Tibial nerve (tissue), 4 donors: Measurements from ENCODE around the gene ATP2A1. TPM values are rescaled to one million over a fixed set of nuclear protein-coding genes. Genes with fewer than 3 reads are reported as not detected.

Source experiments
- DNase-seq, 2 donors: peaks; one replicate each; pipeline ENCODE4 v3.0.0-alpha.2; 2019; ENCODE audit warnings: low spot score in 2 of 2
- H3K27ac ChIP-seq, 4 donors: fragments of 200-600 bp; sonication (generic) in 3 of 4; one replicate each; pipeline ENCODE4 v1.5.1; 2017 to 2019; ENCODE audit warnings: mild to moderate bottlenecking in 1 of 4
- H3K27me3 ChIP-seq, 2 donors: fragments of 200-600 bp; sonication (generic) in 1 of 2; one replicate each; pipeline versions ENCODE4 v1.5.1 to v1.6.0; 2017 to 2019
- H3K36me3 ChIP-seq, 3 donors: fragments of 200-600 bp; sonication (generic); one replicate each; pipeline ENCODE4 v1.5.1; 2018 to 2019
- H3K4me1 ChIP-seq, 4 donors: fragments of 200-600 bp; sonication (generic) in 3 of 4; one replicate each; pipeline ENCODE4 v1.5.1; 2017 to 2019
- H3K4me3 ChIP-seq, 4 donors: fragments of 200-600 bp; sonication (generic) in 3 of 4; one replicate each; pipeline ENCODE4 v1.5.1; 2017 to 2019; ENCODE audit warnings: mild to moderate bottlenecking in 1 of 4, moderate library complexity in 1 of 4
- H3K9me3 ChIP-seq, 4 donors: fragments of 200-600 bp; sonication (generic) in 3 of 4; one replicate each; pipeline ENCODE4 v1.5.1; 2017 to 2019
- EP300 ChIP-seq, 2 donors: sonication (generic); formaldehyde crosslinking; IDR thresholded peaks; one replicate each; pipeline ENCODE4 v1.6.1; 2017; ENCODE audit warnings: antibody characterized with exemption in 2 of 2, mild to moderate bottlenecking in 1 of 2
- POLR2A ChIP-seq, 2 donors: fragments of 450-650 bp; IDR thresholded peaks; one replicate each; pipeline ENCODE4 v1.6.1; 2017; ENCODE audit warnings: antibody characterized with exemption in 2 of 2, mild to moderate bottlenecking in 2 of 2, moderate library complexity in 2 of 2
- WGBS, 2 donors: methylation state at CpG; one replicate each; pipeline ENCODE4 v1.1.5; 2018; 5-methylcytosine and 5-hydroxymethylcytosine counted together
- total RNA-seq, 4 donors: library from RNA; depleted of rRNA; stranded (reverse); fragments of >200 nt; gene quantifications; one replicate each; pipeline ENCODE4 v1.1.0, GENCODE V29; 2016
- TF ChIP-seq, protein P1 (sequence below), 5 experiments: fragments of 200-600 bp in 3 of 5; fragments of 450-650 bp in 2 of 5; sonication (generic) in 3 of 5; IDR thresholded peaks; one replicate each; pipeline ENCODE4 v1.5.1; 2016 to 2019; ENCODE audit warnings: antibody characterized with exemption in 5 of 5, mild to moderate bottlenecking in 3 of 5, moderate library complexity in 2 of 5

The ATP2A1 gene
- total RNA-seq, 4 donors from 2014 or later: 0.20 to 0.90 (median 0.21) TPM

DNA sequence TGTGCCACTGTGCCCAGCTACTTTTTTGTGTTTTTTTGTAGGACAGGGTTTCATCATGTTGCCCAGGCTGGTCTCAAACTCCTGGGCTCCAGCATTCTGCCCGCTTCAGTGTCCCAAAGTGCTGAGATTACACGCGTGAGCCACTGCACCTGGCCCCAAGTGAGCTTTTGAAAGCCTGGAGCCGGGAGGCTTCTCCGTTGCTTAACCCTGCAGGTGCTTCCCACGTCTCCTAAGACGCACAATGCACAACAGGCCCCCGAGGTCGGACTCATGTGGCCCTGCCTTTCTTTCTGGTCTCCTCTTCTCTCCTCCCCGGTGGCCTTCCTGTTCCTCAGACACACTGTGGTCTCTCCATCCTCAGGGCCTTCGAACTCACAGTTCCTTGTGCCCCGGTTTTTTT lies 34.3 kb downstream of the ATP2A1 start:
- DNase-seq: no peak
- 87 to 90% methylated on average over 12 of the region's 12 CpGs for WGBS, 2 donors
- Histone ChIP-seq H3K4me1 (no peaks in the 10 kb centered on the region), H3K4me3 (no peak overlapping the region), H3K27me3 (no peaks in the 10 kb centered on the region), H3K36me3 (peaks cover 0 to 84% (median 19%) of the 10 kb centered on the region in 3 donors), H3K9me3 (no peaks in the 10 kb centered on the region), H3K27ac (no peak overlapping the region)
- no peak for TF ChIP-seq POLR2A (IDR thresholded peaks at IDR 0.05)
- TF ChIP-seq, protein P1, sequence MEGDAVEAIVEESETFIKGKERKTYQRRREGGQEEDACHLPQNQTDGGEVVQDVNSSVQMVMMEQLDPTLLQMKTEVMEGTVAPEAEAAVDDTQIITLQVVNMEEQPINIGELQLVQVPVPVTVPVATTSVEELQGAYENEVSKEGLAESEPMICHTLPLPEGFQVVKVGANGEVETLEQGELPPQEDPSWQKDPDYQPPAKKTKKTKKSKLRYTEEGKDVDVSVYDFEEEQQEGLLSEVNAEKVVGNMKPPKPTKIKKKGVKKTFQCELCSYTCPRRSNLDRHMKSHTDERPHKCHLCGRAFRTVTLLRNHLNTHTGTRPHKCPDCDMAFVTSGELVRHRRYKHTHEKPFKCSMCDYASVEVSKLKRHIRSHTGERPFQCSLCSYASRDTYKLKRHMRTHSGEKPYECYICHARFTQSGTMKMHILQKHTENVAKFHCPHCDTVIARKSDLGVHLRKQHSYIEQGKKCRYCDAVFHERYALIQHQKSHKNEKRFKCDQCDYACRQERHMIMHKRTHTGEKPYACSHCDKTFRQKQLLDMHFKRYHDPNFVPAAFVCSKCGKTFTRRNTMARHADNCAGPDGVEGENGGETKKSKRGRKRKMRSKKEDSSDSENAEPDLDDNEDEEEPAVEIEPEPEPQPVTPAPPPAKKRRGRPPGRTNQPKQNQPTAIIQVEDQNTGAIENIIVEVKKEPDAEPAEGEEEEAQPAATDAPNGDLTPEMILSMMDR (IDR thresholded peaks at IDR 0.05): no peak
- no peak for TF ChIP-seq EP300 (IDR thresholded peaks at IDR 0.05)

DNA sequence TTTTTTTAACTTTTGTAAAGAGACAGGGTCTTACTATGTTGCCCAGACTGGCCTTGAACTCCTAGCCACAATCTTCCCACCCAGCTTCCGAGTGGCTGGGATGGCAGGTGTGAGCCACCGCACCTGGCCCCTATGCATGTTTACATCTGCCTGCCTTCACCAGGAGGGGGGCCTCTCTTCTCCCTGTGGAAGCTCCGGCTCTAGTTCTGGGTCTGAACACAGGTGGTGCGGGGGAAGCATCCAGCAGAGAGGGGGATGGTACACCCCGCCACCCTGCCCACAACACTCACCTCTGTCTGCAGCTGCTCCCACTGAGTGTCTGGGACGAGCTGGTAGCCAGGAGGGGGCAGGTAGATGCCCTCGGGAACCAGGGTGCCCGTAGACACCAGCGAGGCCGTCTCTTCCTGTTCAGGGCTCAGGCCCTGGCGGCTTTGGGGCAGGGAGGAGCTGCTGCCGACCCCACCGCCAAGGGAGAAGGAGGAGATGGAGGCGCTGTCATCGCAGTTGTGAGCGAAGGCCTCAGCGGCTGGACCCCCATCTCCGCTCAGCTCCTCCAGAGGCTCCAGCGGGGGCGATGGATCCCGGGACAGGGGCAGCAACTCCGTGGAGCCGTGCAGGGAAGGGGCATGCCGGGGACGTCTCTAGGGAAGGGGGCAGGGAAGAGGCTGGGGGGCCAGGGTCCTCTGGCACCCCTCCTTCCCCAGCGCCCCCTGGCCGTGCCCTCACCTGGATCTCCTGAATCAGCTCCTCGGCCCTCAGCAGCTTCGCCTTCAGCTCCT lies 35.8 kb downstream of the ATP2A1 start:
- no peaks in the 10 kb centered on the region for H3K4me1 ChIP-seq
- 92 to 95% methylated on average over 27 to 29 of the region's 29 CpGs for WGBS, 2 donors
- H3K27ac ChIP-seq: no peak overlapping the region
- peaks cover 0 to 82% (median 16%) of the 10 kb centered on the region in 3 donors for H3K36me3 ChIP-seq
- H3K27me3 ChIP-seq: no peaks in the 10 kb centered on the region
- TF ChIP-seq, protein P1 (IDR thresholded peaks at IDR 0.05): no peak
- TF ChIP-seq EP300 (IDR thresholded peaks at IDR 0.05) (no peak), POLR2A (IDR thresholded peaks at IDR 0.05) (no peak)
- DNase-seq: no peak
- H3K4me3 ChIP-seq: no peak overlapping the region
- H3K9me3 ChIP-seq: no peaks in the 10 kb centered on the region

DNA sequence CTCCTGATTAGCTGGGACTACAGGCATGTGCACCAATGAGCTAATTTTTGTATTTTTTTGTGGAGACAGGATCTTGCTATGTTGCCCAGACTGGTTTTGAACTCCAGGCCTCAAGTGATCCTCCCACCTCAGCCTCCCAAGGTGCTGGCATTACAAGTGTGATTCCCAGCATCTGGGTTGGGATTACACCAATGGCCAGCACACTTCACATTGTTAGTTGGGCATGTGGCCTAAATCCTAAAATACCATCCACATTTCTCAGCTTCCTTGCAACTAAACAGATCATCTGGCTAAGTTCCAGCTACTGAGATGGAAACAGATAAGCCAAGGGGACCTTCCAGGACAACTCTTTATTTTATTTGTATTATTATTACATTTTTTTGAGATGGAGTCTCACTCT lies 36.9 kb downstream of the ATP2A1 start:
- Histone ChIP-seq H3K4me1 (no peaks in the 10 kb centered on the region), H3K4me3 (no peak overlapping the region), H3K27ac (no peak overlapping the region), H3K36me3 (peaks cover 0 to 90% (median 16%) of the 10 kb centered on the region in 3 donors), H3K27me3 (no peaks in the 10 kb centered on the region), H3K9me3 (no peaks in the 10 kb centered on the region)
- no peak for DNase-seq
- no peak for TF ChIP-seq EP300 (IDR thresholded peaks at IDR 0.05)
- TF ChIP-seq, protein P1 (IDR thresholded peaks at IDR 0.05): no peak
- no peak for TF ChIP-seq POLR2A (IDR thresholded peaks at IDR 0.05)

DNA sequence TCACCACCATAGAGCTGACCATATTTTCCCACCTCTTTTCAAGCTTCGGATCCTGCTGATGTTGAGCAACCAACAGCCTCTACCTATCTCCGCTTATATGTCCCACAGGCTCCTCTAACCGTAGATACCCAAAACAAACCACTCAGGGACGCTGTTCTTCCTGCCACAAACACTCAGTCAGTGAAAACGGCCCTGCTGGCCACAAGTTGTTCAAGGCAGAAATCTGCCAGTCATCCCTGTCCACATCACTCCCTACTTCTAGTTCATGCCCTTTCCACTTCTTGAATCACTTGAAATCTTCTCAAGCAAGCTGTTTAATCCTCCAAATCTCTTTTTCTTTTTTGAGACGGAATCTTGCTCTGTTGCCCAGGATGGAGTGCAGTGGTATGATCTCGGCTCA lies 38.8 kb downstream of the ATP2A1 start:
- DNase-seq: no peak
- Histone ChIP-seq H3K9me3 (no peaks in the 10 kb centered on the region), H3K36me3 (peaks cover 0 to 79% (median 16%) of the 10 kb centered on the region in 3 donors), H3K4me3 (no peak overlapping the region), H3K27ac (no peak overlapping the region), H3K4me1 (no peaks in the 10 kb centered on the region), H3K27me3 (no peaks in the 10 kb centered on the region)
- 90 to 92% methylated on average over 7 of the region's 7 CpGs for WGBS, 2 donors
- no peak for TF ChIP-seq EP300 (IDR thresholded peaks at IDR 0.05)
- no peak for TF ChIP-seq POLR2A (IDR thresholded peaks at IDR 0.05)
- TF ChIP-seq, protein P1 (IDR thresholded peaks at IDR 0.05): no peak

DNA sequence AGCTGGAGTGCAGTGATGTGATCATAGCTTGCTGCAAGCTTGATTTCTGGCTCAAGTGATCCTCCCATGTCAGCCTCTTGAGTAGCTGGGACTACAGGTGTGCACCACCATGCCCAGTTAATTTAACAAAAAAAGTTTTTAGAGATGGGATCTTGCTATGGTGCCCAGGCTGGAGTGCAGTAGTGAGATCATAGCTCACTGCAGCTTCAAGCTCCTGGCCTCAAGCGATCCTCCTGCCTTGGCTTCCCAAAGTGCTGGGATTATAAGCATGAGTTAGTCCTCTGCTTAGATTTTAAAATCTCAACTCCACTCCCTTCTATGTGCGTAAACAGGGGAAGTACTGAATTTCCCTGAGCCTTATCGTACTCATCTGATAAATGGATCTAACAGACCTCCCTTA lies 40.4 kb downstream of the ATP2A1 start:
- 94 to 100% methylated on average over 3 of the region's 3 CpGs for WGBS, 2 donors
- TF ChIP-seq, protein P1 (IDR thresholded peaks at IDR 0.05): no peak
- TF ChIP-seq EP300 (IDR thresholded peaks at IDR 0.05) (no peak), POLR2A (IDR thresholded peaks at IDR 0.05) (no peak)
- Histone ChIP-seq H3K4me3 (no peak overlapping the region), H3K36me3 (peaks cover 0 to 63% (median 16%) of the 10 kb centered on the region in 3 donors), H3K9me3 (no peaks in the 10 kb centered on the region), H3K4me1 (no peaks in the 10 kb centered on the region), H3K27ac (no peak overlapping the region), H3K27me3 (no peaks in the 10 kb centered on the region)
- no peak for DNase-seq
